Activated CD4-positive, alpha-beta T cell treated with anti-CD3 and anti-CD28 coated beads, Interleukin-2, amount 50 U/mL, for 48 hours (primary cell): Measurements from ENCODE around the gene B4GALT5.
"Not testable (repeated sequence)": the region's sequence is repeated elsewhere in the genome, so short reads cannot be mapped to it uniquely, and the experiment has no call there.

Experiments
- DNase-seq, 2 experiments: peaks; one replicate each; pipeline ENCODE4 v3.0.0-alpha.2; 2020

The B4GALT5 gene

GRCh38 chr20:49713753-49714712 is at the start of gene B4GALT5:
Gene B4GALT5 (minus strand): TSS chr20:49713878. CDS start chr20:49713690, 188 bp downstream.
- peak; percentile 68 for DNase-seq

- DNase-seq = no peak
Measured at GRCh38 chr20:49762940-49763766, 49.5 kb upstream of the B4GALT5 start.

GRCh38 chr20:49761888-49762287 is 48.2 kb upstream of the B4GALT5 start:
- not testable (repeated sequence) for DNase-seq

GRCh38 chr20:49759266-49759950 is 45.7 kb upstream of the B4GALT5 start:
- DNase-seq = no peak

- DNase-seq = no peak
Measured at GRCh38 chr20:49758781-49759180, 45.1 kb upstream of the B4GALT5 start.

- DNase-seq = no peak
Measured at GRCh38 chr20:49757597-49757996, 43.9 kb upstream of the B4GALT5 start.

- no peak for DNase-seq
Measured at GRCh38 chr20:49756241-49756640, 42.6 kb upstream of the B4GALT5 start.

- DNase-seq = no peak
Measured at GRCh38 chr20:49754596-49754995, 40.9 kb upstream of the B4GALT5 start.

GRCh38 chr20:49753133-49753532 is 39.5 kb upstream of the B4GALT5 start:
- DNase-seq = no peak

- no peak for DNase-seq
Measured at GRCh38 chr20:49752201-49752903, 38.7 kb upstream of the B4GALT5 start.

- no peak for DNase-seq
Measured at GRCh38 chr20:49751397-49751736, 37.7 kb upstream of the B4GALT5 start.

- DNase-seq = no peak
Measured at GRCh38 chr20:49750611-49751396, 37.1 kb upstream of the B4GALT5 start.

GRCh38 chr20:49749625-49750024 is 35.9 kb upstream of the B4GALT5 start:
- DNase-seq = no peak

- no peak for DNase-seq
Measured at GRCh38 chr20:49748525-49748838, 34.8 kb upstream of the B4GALT5 start.

GRCh38 chr20:49747707-49748524 is 34.2 kb upstream of the B4GALT5 start:
- no peak for DNase-seq

- no peak for DNase-seq
Measured at GRCh38 chr20:49742948-49743347, 29.3 kb upstream of the B4GALT5 start.

- DNase-seq = no peak
Measured at GRCh38 chr20:49741977-49742376, 28.3 kb upstream of the B4GALT5 start.

GRCh38 chr20:49740807-49741206 is 27.1 kb upstream of the B4GALT5 start:
- no peak for DNase-seq

- no peak for DNase-seq
Measured at GRCh38 chr20:49739042-49739441, 25.4 kb upstream of the B4GALT5 start.

- DNase-seq = no peak
Measured at GRCh38 chr20:49737260-49737659, 23.6 kb upstream of the B4GALT5 start.

- DNase-seq = no peak
Measured at GRCh38 chr20:49729780-49730179, 16.1 kb upstream of the B4GALT5 start.
